Hepatocyte (in vitro differentiated cells): ENCODE results near the gene SLC9A3.

ENCODE experiments used
- CTCF ChIP-seq: fragments of 200-600 bp; sonication (generic); IDR thresholded peaks from 2 replicates; pipeline ENCODE4 v1.5.1; 2016; ENCODE audit warnings: antibody characterized with exemption, mild to moderate bottlenecking; ENCODE audit not compliant: poor library complexity
- EZH2 ChIP-seq: fragments of 200-600 bp; sonication (generic); IDR thresholded peaks from 2 replicates; pipeline ENCODE4 v1.6.1; 2016; ENCODE audit warnings: antibody characterized with exemption, mild to moderate bottlenecking, borderline replicate concordance
- EZH2phosphoT487 ChIP-seq: fragments of 200-600 bp; sonication (generic); IDR thresholded peaks from one replicate; pipeline ENCODE4 v1.6.1; 2018; ENCODE audit warnings: antibody characterized with exemption, mild to moderate bottlenecking, low read depth, moderate library complexity; ENCODE audit not compliant: unreplicated experiment, severe bottlenecking

DNA sequence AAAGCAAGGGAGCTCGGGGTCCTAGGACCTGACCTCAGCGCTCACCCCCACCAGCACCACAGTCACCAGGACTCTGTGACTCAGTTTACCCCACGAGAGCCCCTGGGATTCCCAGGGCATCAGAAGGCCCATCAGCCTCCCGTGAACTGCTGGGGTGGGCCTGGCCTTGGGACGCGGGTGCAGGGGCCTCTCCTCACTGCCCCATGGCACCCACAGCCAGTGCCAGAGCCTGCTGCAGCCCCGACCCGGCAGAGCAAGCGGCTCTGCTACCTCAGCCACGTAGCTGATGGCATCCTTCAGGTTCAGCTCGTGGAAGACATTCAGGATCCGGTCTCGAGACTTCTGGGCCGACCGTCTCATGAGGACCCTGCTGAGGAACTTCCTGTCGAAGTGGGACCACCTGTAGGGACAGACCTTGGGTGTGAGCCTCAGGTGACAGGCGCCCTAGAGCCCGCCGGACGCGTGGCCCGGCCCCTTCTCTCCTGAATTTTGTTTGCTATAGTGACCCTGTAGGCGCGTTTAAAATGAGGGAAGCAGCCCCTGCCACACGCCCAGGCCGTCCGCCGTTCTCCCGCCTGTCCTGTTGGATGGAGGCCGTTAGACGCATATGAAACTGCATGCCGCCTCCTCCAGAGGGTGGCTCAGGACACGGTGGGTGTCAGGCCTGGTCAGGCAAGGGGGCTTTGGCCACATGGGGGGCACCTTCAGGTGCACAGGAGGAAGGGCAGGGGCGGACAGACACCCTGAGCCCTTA, 44.5 kb downstream of the SLC9A3 start:
- no peak for TF ChIP-seq CTCF
- no peak for TF ChIP-seq EZH2phosphoT487
- TF ChIP-seq EZH2, result no peak
